Panc1 (cell line): ENCODE results near the gene SOX5. TPM values are rescaled to one million over a fixed set of nuclear protein-coding genes. Genes with fewer than 3 reads are reported as not detected.

Experiments used
- ATAC-seq: fragments of 200-7000 bp; cut with Tn5 transposase; 2 replicates; pipeline ENCODE4 v1.9.1; 2020; ENCODE audit warnings: mild to moderate bottlenecking, moderate library complexity
- BruUV-seq: library from RNA; stranded (reverse); fragments of 400-500 nt; replicated peaks from 2 replicates; lab custom pipeline; 2021; lab: Mats Ljungman, UMichigan
- CTCF ChIA-PET: fragments of 300-600 bp; sonication (Branson Sonifier 250); formaldehyde crosslinking; loops from one replicate; lab custom pipeline; 2022; ENCODE audit warnings: antibody characterized with exemption; lab: Charles Lee
- POLR2A ChIA-PET: fragments of 300-600 bp; sonication (Branson Sonifier 250); formaldehyde crosslinking; loops from one replicate; lab custom pipeline; 2022; ENCODE audit warnings: antibody characterized with exemption; lab: Charles Lee
- DNase-seq: peaks from one replicate; pipeline ENCODE4 v3.0.0-alpha.2; 2010; ENCODE audit warnings: low read depth, low spot score
- H3K27ac ChIP-seq: 2 replicates; pipeline ENCODE4 v1.5.1; 2011; ENCODE audit warnings: mild to moderate bottlenecking, low read length, inconsistent platforms
- H3K27me3 ChIP-seq: fragments of 200-500 bp; sonication (Bioruptor generic); 2 replicates; pipeline ENCODE4 v1.6.0; 2014; ENCODE audit warnings: low read length, inconsistent platforms; ENCODE audit not compliant: control insufficient read depth, insufficient read depth
- H3K36me3 ChIP-seq: fragments of 200-500 bp; sonication (Bioruptor generic); 2 replicates; pipeline ENCODE4 v1.5.1; 2014; ENCODE audit warnings: inconsistent platforms, mild to moderate bottlenecking, low read length, moderate library complexity; ENCODE audit not compliant: control insufficient read depth, insufficient read depth
- H3K4me1 ChIP-seq: 2 replicates; pipeline ENCODE4 v1.5.1; 2011; ENCODE audit warnings: inconsistent platforms, mild to moderate bottlenecking, low read length, moderate library complexity; ENCODE audit not compliant: control insufficient read depth, insufficient read depth
- H3K4me3 ChIP-seq, 2 experiments: 2 replicates each; pipeline ENCODE4 v1.5.1; 2011 to 2012; ENCODE audit warnings: low read depth in 2 of 2, low read length in 2 of 2, mild to moderate bottlenecking in 2 of 2, inconsistent platforms in 1 of 2, moderate library complexity in 1 of 2
- H3K9me3 ChIP-seq: fragments of 200-500 bp; sonication (Bioruptor generic); 2 replicates; pipeline ENCODE4 v1.5.1; 2014; ENCODE audit warnings: low read depth, mild to moderate bottlenecking, inconsistent platforms, low read length, moderate library complexity; ENCODE audit not compliant: control insufficient read depth, insufficient read depth
- POLR2AphosphoS5 ChIP-seq: IDR thresholded peaks from 2 replicates; pipeline ENCODE4 v1.6.1; 2012; ENCODE audit warnings: mild to moderate bottlenecking, low read depth, low read length, moderate library complexity
- SIN3A ChIP-seq: IDR thresholded peaks from 2 replicates; pipeline ENCODE4 v1.6.1; 2012; ENCODE audit warnings: low read depth, mild to moderate bottlenecking, low read length, moderate library complexity, borderline replicate concordance; ENCODE audit not compliant: insufficient read depth
- TCF7L2 ChIP-seq: IDR thresholded peaks from 2 replicates; pipeline ENCODE4 v1.6.1; 2011; ENCODE audit warnings: mild to moderate bottlenecking, low read depth, low read length, inconsistent platforms
- in situ Hi-C: cut with HindIII; loops from 2 replicates; pipeline ENCODE4 v1.10.0; 2016; ENCODE audit warnings: low sequenced_read_pairs, low pct_unique_long_range_greater_than_20kb
- intact Hi-C: fragments of 100-400 bp; cut with micrococcal nuclease; formaldehyde crosslinking; loops from one replicate; pipeline ENCODE4 v1.10.0; 2022; ENCODE audit not compliant: unreplicated experiment
- total RNA-seq: library from RNA; stranded (reverse); gene quantifications from one replicate; pipeline ENCODE4 v1.2.1, GENCODE V29; 2021; ENCODE audit not compliant: unreplicated experiment
- TF ChIP-seq, protein P1 (sequence below), 2 experiments: IDR thresholded peaks; 2 replicates each; pipeline ENCODE4 v1.6.1; 2011 to 2012; ENCODE audit warnings: low read depth in 2 of 2, control low read depth in 1 of 2, low read length in 1 of 2, mild to moderate bottlenecking in 1 of 2, moderate library complexity in 1 of 2; ENCODE audit not compliant: insufficient read depth in 1 of 2
- TF ChIP-seq, protein P2 (sequence below): fragments of 450-650 bp; IDR thresholded peaks from 2 replicates; pipeline ENCODE4 v1.5.1; 2017; ENCODE audit warnings: mild to moderate bottlenecking

SOX5 gene
- total RNA-seq, 1 experiment from 2014 or later: 0.23 TPM

DNA sequence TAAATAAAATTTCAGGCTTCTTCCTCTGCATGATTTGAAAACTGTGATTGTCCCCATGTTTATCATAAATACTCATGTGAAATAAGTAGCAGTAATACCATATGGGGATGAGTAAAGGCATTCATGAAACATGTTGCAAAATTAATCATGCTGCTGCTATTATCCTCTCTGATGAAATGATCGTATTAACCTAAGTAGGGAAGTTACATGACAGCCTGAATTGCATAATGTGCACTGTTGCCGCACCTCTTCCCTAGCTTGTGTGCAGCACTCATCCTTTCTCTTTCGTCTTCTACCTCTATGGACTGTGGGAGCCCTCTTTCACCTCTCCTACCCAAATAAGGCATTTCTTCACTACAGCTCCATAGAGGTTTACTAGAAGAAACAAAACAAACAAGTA is 367.6 kb downstream of the SOX5 start:
- no peak for DNase-seq
- in situ Hi-C loops: no loop called here
- ChIA-PET POLR2A (no interaction called here), CTCF (no interaction called here)
- Histone ChIP-seq H3K36me3 (no peaks in the 10 kb centered on the region), H3K4me3 (no peak overlapping the region), H3K9me3 (no peaks in the 10 kb centered on the region), H3K4me1 (no peaks in the 10 kb centered on the region), H3K27me3 (no peaks in the 10 kb centered on the region), H3K27ac (no peak overlapping the region)
- TF ChIP-seq TCF7L2: no peak
- TF ChIP-seq POLR2AphosphoS5: no peak
- TF ChIP-seq, protein P1, sequence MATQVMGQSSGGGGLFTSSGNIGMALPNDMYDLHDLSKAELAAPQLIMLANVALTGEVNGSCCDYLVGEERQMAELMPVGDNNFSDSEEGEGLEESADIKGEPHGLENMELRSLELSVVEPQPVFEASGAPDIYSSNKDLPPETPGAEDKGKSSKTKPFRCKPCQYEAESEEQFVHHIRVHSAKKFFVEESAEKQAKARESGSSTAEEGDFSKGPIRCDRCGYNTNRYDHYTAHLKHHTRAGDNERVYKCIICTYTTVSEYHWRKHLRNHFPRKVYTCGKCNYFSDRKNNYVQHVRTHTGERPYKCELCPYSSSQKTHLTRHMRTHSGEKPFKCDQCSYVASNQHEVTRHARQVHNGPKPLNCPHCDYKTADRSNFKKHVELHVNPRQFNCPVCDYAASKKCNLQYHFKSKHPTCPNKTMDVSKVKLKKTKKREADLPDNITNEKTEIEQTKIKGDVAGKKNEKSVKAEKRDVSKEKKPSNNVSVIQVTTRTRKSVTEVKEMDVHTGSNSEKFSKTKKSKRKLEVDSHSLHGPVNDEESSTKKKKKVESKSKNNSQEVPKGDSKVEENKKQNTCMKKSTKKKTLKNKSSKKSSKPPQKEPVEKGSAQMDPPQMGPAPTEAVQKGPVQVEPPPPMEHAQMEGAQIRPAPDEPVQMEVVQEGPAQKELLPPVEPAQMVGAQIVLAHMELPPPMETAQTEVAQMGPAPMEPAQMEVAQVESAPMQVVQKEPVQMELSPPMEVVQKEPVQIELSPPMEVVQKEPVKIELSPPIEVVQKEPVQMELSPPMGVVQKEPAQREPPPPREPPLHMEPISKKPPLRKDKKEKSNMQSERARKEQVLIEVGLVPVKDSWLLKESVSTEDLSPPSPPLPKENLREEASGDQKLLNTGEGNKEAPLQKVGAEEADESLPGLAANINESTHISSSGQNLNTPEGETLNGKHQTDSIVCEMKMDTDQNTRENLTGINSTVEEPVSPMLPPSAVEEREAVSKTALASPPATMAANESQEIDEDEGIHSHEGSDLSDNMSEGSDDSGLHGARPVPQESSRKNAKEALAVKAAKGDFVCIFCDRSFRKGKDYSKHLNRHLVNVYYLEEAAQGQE (IDR thresholded peaks at IDR 0.05; ENCODE audit: insufficient read depth in 1 of 2, low read depth in 2 of 2, low read length in 1 of 2): no peak
- no peak for TF ChIP-seq SIN3A
- TF ChIP-seq, protein P2, sequence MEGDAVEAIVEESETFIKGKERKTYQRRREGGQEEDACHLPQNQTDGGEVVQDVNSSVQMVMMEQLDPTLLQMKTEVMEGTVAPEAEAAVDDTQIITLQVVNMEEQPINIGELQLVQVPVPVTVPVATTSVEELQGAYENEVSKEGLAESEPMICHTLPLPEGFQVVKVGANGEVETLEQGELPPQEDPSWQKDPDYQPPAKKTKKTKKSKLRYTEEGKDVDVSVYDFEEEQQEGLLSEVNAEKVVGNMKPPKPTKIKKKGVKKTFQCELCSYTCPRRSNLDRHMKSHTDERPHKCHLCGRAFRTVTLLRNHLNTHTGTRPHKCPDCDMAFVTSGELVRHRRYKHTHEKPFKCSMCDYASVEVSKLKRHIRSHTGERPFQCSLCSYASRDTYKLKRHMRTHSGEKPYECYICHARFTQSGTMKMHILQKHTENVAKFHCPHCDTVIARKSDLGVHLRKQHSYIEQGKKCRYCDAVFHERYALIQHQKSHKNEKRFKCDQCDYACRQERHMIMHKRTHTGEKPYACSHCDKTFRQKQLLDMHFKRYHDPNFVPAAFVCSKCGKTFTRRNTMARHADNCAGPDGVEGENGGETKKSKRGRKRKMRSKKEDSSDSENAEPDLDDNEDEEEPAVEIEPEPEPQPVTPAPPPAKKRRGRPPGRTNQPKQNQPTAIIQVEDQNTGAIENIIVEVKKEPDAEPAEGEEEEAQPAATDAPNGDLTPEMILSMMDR: no peak
- no TSS peak for BruUV-seq
- intact Hi-C loops: no loop called here
- ATAC-seq: no peak

DNA sequence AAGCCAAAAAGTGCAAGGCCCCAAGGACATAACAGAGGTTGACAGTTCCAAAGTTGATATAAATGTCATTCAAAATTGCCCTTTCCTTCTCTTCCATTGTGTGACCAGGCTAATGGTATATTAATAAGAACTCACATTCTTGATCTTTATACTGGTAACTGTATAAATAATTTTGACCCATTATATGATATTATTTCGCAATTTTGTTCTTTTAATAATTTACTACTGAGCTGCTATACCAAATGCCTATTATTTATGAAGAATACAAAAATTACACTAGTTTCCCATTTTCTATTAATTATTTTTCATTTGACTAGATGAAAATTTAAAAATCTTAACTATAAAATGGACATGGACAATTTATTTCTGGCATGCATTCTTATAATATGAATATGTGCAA is 370.2 kb downstream of the SOX5 start:
- H3K36me3 ChIP-seq: no peaks in the 10 kb centered on the region
- no peaks in the 10 kb centered on the region for H3K4me1 ChIP-seq
- H3K27ac ChIP-seq: no peak overlapping the region
- no TSS peak for BruUV-seq
- TF ChIP-seq, protein P1 (IDR thresholded peaks at IDR 0.05; ENCODE audit: insufficient read depth in 1 of 2, low read depth in 2 of 2, low read length in 1 of 2): no peak
- no peak for TF ChIP-seq POLR2AphosphoS5
- no peak for TF ChIP-seq SIN3A
- TF ChIP-seq TCF7L2: no peak
- TF ChIP-seq, protein P2: no peak
- in situ Hi-C loops: no loop called here
- POLR2A ChIA-PET: no interaction called here
- CTCF ChIA-PET: no interaction called here
- H3K27me3 ChIP-seq: no peaks in the 10 kb centered on the region
- no peak overlapping the region for H3K4me3 ChIP-seq
- no peaks in the 10 kb centered on the region for H3K9me3 ChIP-seq
- DNase-seq (no peak), ATAC-seq (no peak)
- intact Hi-C loops: no loop called here
